Panc1 (cell line): ENCODE data around the gene GALNT14. TPM values are rescaled to one million over a fixed set of nuclear protein-coding genes. Genes with fewer than 3 reads are reported as not detected.

Experiments
- ATAC-seq: fragments of 200-7000 bp; cut with Tn5 transposase; 2 replicates; pipeline ENCODE4 v1.9.1; 2020; ENCODE audit warnings: mild to moderate bottlenecking, moderate library complexity
- BruUV-seq: library from RNA; stranded (reverse); fragments of 400-500 nt; replicated peaks from 2 replicates; lab custom pipeline; 2021; lab: Mats Ljungman, UMichigan
- CTCF ChIA-PET: fragments of 300-600 bp; sonication (Branson Sonifier 250); formaldehyde crosslinking; loops from one replicate; lab custom pipeline; 2022; ENCODE audit warnings: antibody characterized with exemption; lab: Charles Lee
- POLR2A ChIA-PET: fragments of 300-600 bp; sonication (Branson Sonifier 250); formaldehyde crosslinking; loops from one replicate; lab custom pipeline; 2022; ENCODE audit warnings: antibody characterized with exemption; lab: Charles Lee
- DNase-seq: peaks from one replicate; pipeline ENCODE4 v3.0.0-alpha.2; 2010; ENCODE audit warnings: low read depth, low spot score
- H3K27ac ChIP-seq: 2 replicates; pipeline ENCODE4 v1.5.1; 2011; ENCODE audit warnings: mild to moderate bottlenecking, low read length, inconsistent platforms
- H3K27me3 ChIP-seq: fragments of 200-500 bp; sonication (Bioruptor generic); 2 replicates; pipeline ENCODE4 v1.6.0; 2014; ENCODE audit warnings: low read length, inconsistent platforms; ENCODE audit not compliant: control insufficient read depth, insufficient read depth
- H3K36me3 ChIP-seq: fragments of 200-500 bp; sonication (Bioruptor generic); 2 replicates; pipeline ENCODE4 v1.5.1; 2014; ENCODE audit warnings: inconsistent platforms, mild to moderate bottlenecking, low read length, moderate library complexity; ENCODE audit not compliant: control insufficient read depth, insufficient read depth
- H3K4me1 ChIP-seq: 2 replicates; pipeline ENCODE4 v1.5.1; 2011; ENCODE audit warnings: inconsistent platforms, mild to moderate bottlenecking, low read length, moderate library complexity; ENCODE audit not compliant: control insufficient read depth, insufficient read depth
- H3K4me3 ChIP-seq, 2 experiments: 2 replicates each; pipeline ENCODE4 v1.5.1; 2011 to 2012; ENCODE audit warnings: low read depth in 2 of 2, low read length in 2 of 2, mild to moderate bottlenecking in 2 of 2, inconsistent platforms in 1 of 2, moderate library complexity in 1 of 2
- H3K9me3 ChIP-seq: fragments of 200-500 bp; sonication (Bioruptor generic); 2 replicates; pipeline ENCODE4 v1.5.1; 2014; ENCODE audit warnings: low read depth, mild to moderate bottlenecking, inconsistent platforms, low read length, moderate library complexity; ENCODE audit not compliant: control insufficient read depth, insufficient read depth
- POLR2AphosphoS5 ChIP-seq: IDR thresholded peaks from 2 replicates; pipeline ENCODE4 v1.6.1; 2012; ENCODE audit warnings: mild to moderate bottlenecking, low read depth, low read length, moderate library complexity
- SIN3A ChIP-seq: IDR thresholded peaks from 2 replicates; pipeline ENCODE4 v1.6.1; 2012; ENCODE audit warnings: low read depth, mild to moderate bottlenecking, low read length, moderate library complexity, borderline replicate concordance; ENCODE audit not compliant: insufficient read depth
- TCF7L2 ChIP-seq: IDR thresholded peaks from 2 replicates; pipeline ENCODE4 v1.6.1; 2011; ENCODE audit warnings: mild to moderate bottlenecking, low read depth, low read length, inconsistent platforms
- in situ Hi-C: cut with HindIII; loops from 2 replicates; pipeline ENCODE4 v1.10.0; 2016; ENCODE audit warnings: low sequenced_read_pairs, low pct_unique_long_range_greater_than_20kb
- intact Hi-C: fragments of 100-400 bp; cut with micrococcal nuclease; formaldehyde crosslinking; loops from one replicate; pipeline ENCODE4 v1.10.0; 2022; ENCODE audit not compliant: unreplicated experiment
- total RNA-seq: library from RNA; stranded (reverse); gene quantifications from one replicate; pipeline ENCODE4 v1.2.1, GENCODE V29; 2021; ENCODE audit not compliant: unreplicated experiment
- TF ChIP-seq, protein P1 (sequence below), 2 experiments: IDR thresholded peaks; 2 replicates each; pipeline ENCODE4 v1.6.1; 2011 to 2012; ENCODE audit warnings: low read depth in 2 of 2, control low read depth in 1 of 2, low read length in 1 of 2, mild to moderate bottlenecking in 1 of 2, moderate library complexity in 1 of 2; ENCODE audit not compliant: insufficient read depth in 1 of 2
- TF ChIP-seq, protein P2 (sequence below): fragments of 450-650 bp; IDR thresholded peaks from 2 replicates; pipeline ENCODE4 v1.5.1; 2017; ENCODE audit warnings: mild to moderate bottlenecking

GALNT14 gene
- total RNA-seq, 1 experiment from 2014 or later: 0.67 TPM

DNA sequence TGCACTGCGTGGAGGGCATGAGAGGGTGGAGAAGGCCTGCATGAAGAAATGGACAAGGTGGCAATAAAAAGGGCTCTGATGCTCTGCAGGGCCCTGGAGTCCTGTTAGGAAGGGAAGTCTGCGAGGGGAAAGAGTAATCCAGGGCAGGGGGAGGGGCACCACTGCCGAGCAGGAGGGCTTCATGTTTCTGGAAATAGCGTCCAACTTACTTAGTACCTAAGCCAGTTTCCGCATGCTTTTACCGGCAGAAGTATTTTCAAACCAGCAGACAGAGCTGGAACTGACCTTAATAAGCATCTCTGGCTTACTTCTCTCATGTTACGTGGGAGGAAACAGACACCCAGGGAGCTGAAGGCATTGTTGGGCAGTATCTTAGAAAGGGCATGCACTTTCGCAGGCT is 156.7 kb downstream of the GALNT14 start:
- H3K9me3 ChIP-seq: no peaks in the 10 kb centered on the region

DNA sequence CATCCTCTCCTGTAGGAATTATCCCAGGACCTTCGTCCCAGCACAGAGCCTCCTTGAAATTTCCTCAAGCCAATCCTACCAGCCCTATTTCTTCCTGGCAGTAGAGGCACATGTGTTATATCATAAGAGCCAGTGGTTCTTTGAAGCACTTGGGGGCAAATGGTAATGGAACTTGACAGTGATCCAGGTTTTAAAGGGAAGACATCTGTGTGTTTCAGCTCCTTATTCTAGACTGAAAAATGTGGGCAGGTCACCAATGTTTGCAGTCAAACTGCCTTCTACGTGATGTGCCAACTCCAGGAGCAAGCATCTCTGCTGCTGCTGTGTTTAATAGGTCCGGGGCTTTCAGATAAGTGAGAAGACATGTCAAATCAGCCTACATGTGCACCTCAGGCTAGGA is 157.1 kb downstream of the GALNT14 start:
- Histone ChIP-seq H3K9me3 (no peaks in the 10 kb centered on the region), H3K36me3 (no peaks in the 10 kb centered on the region), H3K4me1 (no peaks in the 10 kb centered on the region), H3K27me3 (no peaks in the 10 kb centered on the region), H3K27ac (no peak overlapping the region), H3K4me3 (no peak overlapping the region)
- intact Hi-C loops (no loop called here), in situ Hi-C loops (no loop called here)
- ATAC-seq (no peak), DNase-seq (no peak)
- ChIA-PET POLR2A (no interaction called here), CTCF (interaction anchor here (0.7 kb wide), 1 partner anchor 157 kb away, joined by 3 read pairs; the partner anchor contains the start of gene GALNT14)
- TF ChIP-seq, protein P1, sequence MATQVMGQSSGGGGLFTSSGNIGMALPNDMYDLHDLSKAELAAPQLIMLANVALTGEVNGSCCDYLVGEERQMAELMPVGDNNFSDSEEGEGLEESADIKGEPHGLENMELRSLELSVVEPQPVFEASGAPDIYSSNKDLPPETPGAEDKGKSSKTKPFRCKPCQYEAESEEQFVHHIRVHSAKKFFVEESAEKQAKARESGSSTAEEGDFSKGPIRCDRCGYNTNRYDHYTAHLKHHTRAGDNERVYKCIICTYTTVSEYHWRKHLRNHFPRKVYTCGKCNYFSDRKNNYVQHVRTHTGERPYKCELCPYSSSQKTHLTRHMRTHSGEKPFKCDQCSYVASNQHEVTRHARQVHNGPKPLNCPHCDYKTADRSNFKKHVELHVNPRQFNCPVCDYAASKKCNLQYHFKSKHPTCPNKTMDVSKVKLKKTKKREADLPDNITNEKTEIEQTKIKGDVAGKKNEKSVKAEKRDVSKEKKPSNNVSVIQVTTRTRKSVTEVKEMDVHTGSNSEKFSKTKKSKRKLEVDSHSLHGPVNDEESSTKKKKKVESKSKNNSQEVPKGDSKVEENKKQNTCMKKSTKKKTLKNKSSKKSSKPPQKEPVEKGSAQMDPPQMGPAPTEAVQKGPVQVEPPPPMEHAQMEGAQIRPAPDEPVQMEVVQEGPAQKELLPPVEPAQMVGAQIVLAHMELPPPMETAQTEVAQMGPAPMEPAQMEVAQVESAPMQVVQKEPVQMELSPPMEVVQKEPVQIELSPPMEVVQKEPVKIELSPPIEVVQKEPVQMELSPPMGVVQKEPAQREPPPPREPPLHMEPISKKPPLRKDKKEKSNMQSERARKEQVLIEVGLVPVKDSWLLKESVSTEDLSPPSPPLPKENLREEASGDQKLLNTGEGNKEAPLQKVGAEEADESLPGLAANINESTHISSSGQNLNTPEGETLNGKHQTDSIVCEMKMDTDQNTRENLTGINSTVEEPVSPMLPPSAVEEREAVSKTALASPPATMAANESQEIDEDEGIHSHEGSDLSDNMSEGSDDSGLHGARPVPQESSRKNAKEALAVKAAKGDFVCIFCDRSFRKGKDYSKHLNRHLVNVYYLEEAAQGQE (IDR thresholded peaks at IDR 0.05; ENCODE audit: insufficient read depth in 1 of 2, low read depth in 2 of 2, low read length in 1 of 2): no peak
- TF ChIP-seq, protein P2, sequence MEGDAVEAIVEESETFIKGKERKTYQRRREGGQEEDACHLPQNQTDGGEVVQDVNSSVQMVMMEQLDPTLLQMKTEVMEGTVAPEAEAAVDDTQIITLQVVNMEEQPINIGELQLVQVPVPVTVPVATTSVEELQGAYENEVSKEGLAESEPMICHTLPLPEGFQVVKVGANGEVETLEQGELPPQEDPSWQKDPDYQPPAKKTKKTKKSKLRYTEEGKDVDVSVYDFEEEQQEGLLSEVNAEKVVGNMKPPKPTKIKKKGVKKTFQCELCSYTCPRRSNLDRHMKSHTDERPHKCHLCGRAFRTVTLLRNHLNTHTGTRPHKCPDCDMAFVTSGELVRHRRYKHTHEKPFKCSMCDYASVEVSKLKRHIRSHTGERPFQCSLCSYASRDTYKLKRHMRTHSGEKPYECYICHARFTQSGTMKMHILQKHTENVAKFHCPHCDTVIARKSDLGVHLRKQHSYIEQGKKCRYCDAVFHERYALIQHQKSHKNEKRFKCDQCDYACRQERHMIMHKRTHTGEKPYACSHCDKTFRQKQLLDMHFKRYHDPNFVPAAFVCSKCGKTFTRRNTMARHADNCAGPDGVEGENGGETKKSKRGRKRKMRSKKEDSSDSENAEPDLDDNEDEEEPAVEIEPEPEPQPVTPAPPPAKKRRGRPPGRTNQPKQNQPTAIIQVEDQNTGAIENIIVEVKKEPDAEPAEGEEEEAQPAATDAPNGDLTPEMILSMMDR: no peak
- TF ChIP-seq TCF7L2 (no peak), SIN3A (no peak), POLR2AphosphoS5 (no peak)
- BruUV-seq: no TSS peak

More for the DNA sequence above, 156.7 kb downstream of the GALNT14 start:
- BruUV-seq: no TSS peak
- no peak for TF ChIP-seq TCF7L2
- TF ChIP-seq SIN3A: no peak
- TF ChIP-seq, protein P2: no peak
- TF ChIP-seq, protein P1 (IDR thresholded peaks at IDR 0.05; ENCODE audit: insufficient read depth in 1 of 2, low read depth in 2 of 2, low read length in 1 of 2): no peak
- no peak for TF ChIP-seq POLR2AphosphoS5
- Histone ChIP-seq H3K4me1 (no peaks in the 10 kb centered on the region), H3K4me3 (no peak overlapping the region), H3K36me3 (no peaks in the 10 kb centered on the region), H3K27me3 (no peaks in the 10 kb centered on the region), H3K27ac (no peak overlapping the region)
- POLR2A ChIA-PET: no interaction called here
- intact Hi-C loops (no loop called here), in situ Hi-C loops (no loop called here)
- DNase-seq: no peak
- no peak for ATAC-seq
- CTCF ChIA-PET: no interaction called here
